ENCODE data around the gene NEURL1.
"Not testable (repeated sequence)": the region's sequence is repeated elsewhere in the genome, so short reads cannot be mapped to it uniquely, and the experiment has no call there.

NEURL1 gene

GRCh38 chr10:103465411-103466179 is 27.9 kb upstream of the NEURL1 start:
- DNase-seq: no peak

- DNase-seq: no peak
Measured at GRCh38 chr10:103466734-103467133, 26.8 kb upstream of the NEURL1 start.

DNA sequence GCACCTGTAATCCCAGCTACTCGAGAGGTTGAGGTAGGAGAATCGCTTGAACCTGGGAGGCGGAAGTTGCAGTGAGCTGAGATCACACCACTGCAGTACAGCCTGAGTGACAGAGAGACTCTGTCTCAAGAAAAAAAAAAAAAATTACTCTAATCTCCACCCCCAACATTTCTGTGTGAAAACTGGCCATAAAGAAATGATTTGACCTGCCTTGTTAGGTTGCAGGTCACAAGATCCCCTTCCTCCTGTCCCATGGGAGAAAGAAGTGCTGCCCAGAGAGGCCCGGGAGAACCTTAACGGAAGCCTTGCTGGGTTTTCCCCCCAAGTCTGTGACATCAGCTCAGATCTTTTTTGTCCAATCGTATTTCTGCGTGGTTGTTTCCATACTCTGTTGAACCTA is 26.1 kb upstream of the NEURL1 start:
- DNase-seq: no peak

DNA sequence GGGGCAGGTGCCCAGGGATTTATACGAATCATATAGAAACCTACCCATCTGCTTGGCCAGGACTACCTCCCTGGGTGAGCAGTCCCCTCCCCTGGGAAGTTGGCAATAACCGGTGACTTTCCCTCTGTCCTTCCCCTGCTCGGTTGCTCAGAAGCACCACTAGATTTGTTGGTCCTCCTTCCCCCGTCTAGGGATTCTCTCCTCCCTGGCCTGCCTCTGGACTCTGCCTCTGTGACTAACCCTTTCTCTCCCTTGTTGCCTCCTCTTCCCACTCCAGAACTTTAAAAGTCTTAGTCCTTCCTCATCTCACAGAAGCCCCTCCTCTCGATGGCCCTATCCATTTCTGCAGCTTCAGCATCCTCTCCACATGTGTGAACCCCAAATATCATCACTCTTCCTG is 24.3 kb upstream of the NEURL1 start:
- no peak for DNase-seq

DNA sequence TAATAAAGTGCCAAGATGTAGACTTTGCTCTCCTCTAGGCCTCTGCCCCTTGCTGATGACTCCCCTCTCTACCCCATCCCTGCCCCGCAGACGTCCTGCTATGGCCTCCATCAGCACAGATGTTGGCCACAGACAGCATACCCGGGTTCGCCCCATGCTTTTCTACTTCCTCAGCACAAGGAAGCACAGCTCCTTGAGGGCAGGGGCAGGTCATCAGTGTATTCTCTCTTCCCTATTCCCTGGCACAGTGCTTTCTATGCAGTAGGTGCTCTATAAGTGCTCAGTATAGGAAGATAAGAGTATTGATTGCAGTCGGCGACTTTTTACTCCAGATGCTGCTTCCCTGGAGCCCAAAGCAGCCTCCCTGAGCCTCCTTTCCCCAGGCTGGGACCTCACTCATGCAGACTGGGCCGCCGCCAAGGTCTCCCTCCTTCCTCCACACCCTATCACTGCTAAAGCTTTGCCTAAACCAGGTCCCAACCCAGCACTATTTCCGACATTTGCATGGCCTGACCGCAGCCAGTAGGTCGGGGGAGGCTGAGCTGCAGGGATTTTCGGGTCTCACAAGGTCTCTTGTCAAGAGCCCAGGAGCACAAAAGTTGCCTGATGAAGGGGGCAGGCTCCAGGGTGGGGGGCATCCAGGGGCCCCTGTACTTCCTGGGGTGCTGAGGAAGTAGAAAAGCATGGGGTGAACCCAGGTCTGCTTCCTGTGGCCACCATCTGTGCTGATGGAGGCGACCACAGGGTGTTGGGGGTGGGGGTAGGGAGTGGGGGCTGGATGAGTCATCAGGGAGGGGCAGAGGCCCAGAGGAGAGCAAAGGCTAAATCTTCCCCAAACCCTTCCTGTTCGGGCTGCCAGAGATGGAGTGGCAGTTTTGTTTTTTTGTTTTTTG is 22.5 kb upstream of the NEURL1 start:
- no peak for DNase-seq

GRCh38 chr10:103472005-103472404 is 21.5 kb upstream of the NEURL1 start:
- no peak for DNase-seq

GRCh38 chr10:103473261-103473671 is 20.2 kb upstream of the NEURL1 start:
- no peak for DNase-seq

DNA sequence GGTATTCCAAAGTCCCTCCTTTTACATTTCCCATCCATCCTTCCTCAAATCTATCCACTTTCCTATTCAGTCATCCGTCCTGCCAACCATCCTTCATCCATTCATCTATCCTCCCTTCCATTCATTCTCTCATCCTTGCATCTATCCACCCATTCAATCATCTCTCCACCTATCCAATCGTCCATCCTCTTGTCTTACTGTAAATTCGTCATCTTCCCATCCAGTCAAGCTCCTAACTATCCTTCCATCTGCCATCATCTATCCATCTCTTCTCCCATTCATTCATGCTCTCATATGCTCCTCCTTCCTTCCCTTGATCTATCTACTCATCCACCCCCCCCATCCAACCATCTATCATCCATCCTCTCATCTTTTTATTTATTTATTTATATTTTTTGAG is 19.4 kb upstream of the NEURL1 start:
- no peak for DNase-seq

- DNase-seq: no peak
Measured at GRCh38 chr10:103475437-103475836, 18.1 kb upstream of the NEURL1 start.

GRCh38 chr10:103476046-103476768 is 17.3 kb upstream of the NEURL1 start:
- DNase-seq: no peak

- no peak for DNase-seq
Measured at GRCh38 chr10:103478671-103479070, 14.8 kb upstream of the NEURL1 start.

DNA sequence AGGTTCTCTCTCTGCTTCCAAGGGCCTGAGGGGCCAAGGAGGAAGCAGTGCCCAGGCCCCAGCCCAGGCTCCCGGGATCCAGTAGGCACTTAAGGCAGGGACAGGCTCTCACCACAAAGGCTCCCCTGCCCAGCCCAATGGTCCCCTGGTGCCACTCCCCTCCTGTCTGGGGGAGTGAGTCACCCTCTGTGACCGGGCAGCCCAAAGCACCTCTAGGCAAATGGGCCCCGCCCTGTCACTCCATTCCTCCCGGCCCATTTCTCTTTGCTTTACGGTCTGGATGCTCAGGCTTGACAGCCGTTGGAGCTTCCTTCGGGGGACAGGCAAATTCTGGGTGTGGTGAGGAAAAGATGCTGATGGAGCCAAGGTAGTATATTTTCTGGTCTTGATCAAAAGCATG is 14.4 kb upstream of the NEURL1 start, which contains the start of gene CALHM3:
TSS of gene CALHM3 (minus strand) at position 106 of the 400 bp plus-strand sequence. CDS start 208 bp downstream, outside the sequence.
- no peak for DNase-seq

- no peak for DNase-seq
Measured at GRCh38 chr10:103480521-103480920, 13.0 kb upstream of the NEURL1 start.

GRCh38 chr10:103481974-103482531 is 11.5 kb upstream of the NEURL1 start:
- DNase-seq: peak; percentile 14

GRCh38 chr10:103486635-103487409 is 6.7 kb upstream of the NEURL1 start:
- not testable (repeated sequence) for DNase-seq

DNA sequence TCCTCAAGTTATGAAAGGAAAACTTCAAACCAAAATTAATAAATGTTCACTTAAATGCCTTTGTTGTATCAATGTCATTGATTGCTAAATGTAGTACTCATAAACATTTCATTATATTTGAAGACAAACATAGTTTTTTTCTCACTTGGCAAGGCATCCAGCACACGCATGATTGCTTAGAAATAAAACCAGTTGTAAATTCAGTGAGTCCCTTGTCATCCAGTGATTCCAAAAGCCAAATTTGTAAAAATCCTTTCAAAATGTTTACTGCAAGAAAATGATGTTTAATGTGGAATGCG is 6.1 kb upstream of the NEURL1 start:
- no peak for DNase-seq

DNA sequence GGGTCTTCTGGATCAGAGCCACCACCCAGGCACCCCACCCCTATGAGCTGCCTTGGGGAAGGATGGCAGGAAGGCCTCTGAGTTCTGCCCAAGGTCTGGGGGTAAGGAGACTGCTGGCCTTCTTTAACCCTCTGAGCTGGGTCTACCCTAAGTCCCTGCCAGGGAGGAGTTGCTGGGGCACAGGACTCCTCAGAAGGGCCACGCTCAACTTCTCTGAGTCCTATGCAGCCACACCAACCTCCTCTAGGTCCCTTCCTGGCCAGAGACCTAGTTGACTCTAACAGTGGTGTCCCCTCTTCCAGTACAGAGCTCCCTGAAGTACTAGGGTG is 2.6 kb upstream of the NEURL1 start:
- DNase-seq: no peak

DNA sequence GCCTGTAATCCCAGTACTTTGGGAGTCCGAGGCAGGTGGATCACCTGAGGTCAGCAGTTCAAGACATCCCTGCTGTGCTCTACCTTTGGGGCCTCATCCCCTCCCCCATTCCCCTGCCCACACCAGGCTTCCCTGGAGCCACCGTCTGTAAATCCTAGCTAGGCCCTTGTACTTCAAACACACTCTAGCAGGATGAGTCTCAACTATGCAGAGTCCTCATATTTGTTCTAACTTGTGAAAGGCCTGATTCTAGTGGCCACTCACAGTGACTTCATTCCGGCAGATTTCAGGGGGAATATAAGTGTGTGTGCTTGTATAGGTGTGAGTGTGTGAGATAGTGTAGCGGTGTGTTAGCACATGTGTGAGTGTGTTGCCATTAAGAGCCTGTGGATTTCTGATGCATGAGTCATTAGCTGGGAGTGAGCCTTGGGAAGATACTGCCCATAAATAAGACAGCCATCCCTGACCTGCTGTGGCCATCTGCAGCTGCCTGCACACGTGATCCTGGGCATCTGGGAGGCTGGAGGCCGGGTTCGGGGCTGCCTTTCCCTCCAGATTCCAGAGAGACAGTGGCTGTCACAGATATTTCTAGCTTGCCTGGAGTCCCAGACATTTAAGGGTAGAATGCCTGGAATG is 1.7 kb upstream of the NEURL1 start:
- DNase-seq: no peak

GRCh38 chr10:103492655-103493261 is 747 bp upstream of the NEURL1 start:
- no peak for DNase-seq

DNA sequence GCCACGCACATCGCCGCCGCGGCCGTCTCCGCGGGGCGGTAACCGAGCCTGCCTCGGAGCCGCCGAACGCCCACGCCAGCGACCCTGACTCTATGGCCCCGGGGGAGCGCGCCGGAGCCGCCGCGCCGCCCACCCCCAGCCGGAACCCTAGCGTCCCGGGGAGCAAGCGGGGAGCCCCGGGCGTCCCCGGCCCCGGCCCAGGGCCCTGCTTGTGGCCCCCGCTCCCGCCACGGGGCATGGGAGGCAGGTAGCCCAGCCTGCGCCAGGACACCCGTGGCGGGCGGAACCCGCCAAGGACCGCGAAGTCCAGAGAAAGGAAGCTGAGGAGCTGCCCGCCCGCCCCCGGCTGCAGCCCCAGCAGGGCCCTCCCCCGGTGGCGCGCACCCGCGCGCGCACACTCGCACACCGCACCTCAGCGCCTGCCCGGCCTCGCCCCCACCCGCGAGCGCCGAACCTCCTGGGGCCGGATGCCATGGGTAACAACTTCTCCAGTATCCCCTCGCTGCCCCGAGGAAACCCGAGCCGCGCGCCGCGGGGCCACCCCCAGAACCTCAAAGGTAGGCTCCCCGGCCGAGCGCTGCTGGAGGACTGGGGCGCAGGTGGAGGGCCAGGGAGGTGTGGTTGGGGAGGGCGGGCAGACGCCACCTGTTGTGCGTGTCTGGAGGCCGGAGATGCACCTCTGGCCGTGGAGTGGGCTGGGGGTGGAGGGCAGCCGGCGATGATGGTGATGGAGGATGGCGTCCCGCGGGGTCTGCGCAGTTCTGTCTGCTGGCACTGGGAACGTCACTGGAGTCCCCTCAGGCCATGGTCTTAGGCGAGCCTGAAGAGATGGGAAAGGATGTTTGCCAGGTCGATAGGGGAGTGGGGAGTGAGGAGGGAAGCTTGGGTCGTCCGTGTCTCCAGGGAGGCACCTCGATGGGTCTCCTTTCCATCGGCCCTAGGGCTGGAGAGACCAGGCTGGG is 692 bp downstream of the NEURL1 start:
- DNase-seq: no peak
